ENCODE measurements around the gene HNRNPF.

The HNRNPF gene

DNA sequence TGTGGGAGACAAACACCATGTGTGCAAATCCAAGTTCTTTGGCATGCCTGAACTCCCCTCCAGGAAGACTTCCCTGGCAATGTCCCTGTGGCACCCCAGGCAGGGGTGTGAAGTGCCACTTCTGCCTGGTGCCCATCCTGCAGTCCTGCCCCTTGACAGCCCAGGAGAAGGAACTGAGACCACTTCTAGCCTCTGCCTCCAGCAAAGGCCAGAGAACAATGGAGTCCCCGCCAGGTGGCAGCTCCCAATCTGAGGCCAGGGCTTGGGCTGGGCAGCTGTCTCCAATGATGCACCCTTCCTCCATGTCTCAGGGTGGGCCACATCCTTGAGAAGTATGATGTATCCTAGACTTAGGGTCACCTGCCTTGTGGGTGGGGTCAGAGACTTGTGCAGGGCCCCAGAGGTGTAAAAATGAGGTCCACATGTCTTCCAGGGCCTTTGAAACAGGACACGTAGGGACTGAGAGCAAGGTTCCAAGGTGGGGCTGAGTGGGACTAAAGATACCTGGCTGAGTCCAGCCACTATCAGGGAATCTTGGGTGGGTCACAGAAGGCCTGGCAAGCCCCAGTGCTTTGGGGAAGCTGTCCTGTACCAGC is 32.1 kb downstream of the HNRNPF start:
- DNase-seq (ENCODE audit: low read depth), result no peak

DNA sequence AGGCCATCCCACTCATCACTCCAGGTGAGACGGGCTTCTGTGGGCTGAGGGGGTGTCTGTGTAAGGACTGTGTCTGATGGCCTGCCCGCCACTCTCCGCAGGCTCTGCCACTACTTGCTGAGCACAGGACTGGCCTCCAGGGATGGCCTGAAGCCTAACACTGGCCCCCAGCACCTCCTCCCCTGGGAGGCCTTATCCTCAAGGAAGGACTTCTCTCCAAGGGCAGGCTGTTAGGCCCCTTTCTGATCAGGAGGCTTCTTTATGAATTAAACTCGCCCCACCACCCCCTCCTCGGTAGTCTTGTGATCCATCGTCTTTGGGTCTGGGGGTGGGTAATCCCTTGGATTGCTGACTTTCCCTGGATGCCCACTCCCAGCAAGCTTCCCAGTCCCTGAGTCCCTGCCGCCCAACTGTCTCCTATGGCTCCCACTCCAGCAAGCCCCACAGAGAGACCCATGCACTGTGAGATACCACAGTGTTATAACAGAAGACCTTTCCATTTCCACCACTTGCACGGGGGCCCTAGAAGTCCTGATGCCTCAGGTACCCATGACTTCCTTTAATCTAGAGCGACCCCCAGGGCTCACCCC is 32.8 kb downstream of the HNRNPF start:
- DNase-seq (ENCODE audit: low read depth), result no peak

DNA sequence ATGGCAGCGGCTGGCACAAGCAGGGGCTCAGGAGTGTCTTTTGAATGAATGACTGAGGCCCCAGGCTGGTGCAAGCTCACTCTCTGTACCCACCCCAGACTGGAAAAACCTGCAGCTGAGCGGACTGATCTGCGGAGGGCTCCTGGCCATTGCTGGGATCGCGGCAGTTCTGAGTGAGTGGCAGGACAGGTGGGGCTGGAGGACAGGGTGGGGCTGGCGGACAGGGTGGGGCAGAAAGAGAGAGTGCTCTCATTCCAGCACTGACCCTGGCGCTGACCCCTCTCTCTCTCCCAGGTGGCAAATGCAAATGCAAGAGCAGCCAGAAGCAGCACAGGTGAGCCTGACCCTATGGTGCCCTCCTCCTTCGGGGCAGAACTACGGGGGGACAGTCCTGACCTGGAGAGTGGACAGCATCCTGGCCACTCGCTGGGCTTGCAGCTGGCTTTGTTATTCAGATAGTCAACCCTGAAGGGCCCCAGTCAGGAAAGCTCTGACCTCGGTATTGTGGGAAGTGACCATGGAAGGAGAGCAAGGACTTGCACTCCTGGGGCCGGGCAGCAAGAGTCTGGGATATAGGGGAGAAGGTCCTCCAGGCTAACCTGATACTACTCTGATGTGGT is 33.5 kb downstream of the HNRNPF start:
- no peak for DNase-seq (ENCODE audit: low read depth)

DNA sequence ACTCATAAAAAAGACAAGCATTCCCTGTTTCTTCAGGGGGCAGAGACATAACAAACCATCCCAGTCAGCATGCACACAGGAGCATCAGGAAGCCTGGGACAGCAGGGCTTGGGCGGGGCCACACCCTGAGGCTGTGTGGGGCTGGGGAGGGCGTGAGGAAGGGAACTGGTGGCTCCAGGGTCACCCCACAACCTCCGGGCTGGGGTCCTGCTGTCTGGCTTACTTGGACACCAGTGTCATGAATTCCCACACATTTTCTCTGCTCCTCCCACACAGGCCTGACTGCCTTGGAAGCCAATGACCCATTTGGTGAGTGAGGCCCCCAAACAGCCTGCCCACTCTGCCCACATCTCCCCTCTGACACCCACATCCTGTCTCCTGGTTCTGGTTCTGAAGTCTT is 34.8 kb downstream of the HNRNPF start:
- DNase-seq (ENCODE audit: low read depth), result no peak

DNA sequence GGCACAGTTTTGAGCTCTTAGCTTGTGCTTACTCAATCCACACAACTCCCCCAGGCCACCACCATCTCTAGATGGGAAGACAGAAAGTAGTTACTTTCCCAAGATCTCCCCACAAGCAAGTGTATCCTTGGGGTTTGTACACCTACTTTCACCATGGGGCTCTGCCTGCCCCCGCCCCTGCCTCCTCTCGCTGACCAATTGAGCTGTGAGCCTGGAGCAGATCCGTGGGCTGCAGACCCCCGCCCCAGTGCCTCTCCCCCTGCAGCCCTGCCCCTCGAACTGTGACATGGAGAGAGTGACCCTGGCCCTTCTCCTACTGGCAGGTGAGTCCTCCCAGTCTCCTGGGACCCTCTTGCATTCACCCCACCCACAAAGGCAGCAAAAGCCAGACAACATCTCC is 35.5 kb downstream of the HNRNPF start:
- DNase-seq (ENCODE audit: low read depth), result no peak

DNA sequence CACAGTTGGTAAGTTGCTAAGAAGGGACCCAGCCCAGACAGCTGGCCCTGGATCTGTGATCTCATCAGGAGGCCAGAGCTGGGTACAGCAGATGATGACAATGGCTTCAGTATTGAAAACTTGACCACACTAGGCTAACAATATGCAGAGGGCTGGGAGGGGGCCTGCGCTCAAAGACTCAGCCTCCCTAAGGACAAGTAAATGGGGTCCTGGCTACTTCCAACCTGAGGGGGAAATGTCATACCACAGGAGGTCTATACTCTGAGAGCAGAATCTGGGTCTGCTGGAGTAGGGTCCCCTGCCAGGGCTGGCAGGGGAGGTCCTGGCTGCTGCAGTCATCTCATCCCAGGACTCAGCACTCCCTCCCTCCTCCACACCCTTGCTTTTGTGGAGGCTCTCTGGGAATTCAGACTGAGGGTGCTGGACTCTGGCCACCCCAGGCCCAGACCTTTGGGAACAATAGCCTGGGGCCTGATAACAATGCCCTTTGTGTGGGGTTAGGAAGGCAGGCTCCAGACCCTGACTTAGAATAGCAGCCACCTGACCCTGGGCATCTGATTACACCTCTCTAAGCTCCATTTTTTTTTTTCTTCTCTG is 36.1 kb downstream of the HNRNPF start:
- no peak for DNase-seq (ENCODE audit: low read depth)

DNA sequence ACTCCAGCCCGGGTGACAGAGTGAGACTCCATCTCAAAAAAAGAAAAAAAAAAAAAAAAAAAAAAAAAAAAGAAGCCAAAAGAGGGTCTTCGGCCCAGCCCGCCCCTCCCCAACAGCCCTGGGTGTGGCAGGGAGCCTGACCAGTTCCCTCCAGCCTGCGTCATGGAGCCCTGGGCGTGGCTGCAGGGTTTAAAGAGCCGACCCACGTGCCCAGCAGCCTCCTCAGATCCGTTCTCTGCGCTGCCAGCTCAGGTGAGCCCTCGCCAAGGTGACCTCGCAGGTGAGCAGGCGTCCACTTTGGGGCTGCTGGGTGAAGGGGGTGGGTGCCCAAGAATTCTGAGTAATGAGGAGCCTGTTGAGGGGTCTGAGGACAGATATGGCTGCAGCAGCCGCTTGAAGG is 37.6 kb downstream of the HNRNPF start, which contains the start of gene FXYD4:
Gene FXYD4 (plus strand): TSS at position 219 of the 400 bp plus-strand sequence. CDS start 2,111 bp downstream, outside the sequence.
- DNase-seq (ENCODE audit: low read depth), result no peak

DNA sequence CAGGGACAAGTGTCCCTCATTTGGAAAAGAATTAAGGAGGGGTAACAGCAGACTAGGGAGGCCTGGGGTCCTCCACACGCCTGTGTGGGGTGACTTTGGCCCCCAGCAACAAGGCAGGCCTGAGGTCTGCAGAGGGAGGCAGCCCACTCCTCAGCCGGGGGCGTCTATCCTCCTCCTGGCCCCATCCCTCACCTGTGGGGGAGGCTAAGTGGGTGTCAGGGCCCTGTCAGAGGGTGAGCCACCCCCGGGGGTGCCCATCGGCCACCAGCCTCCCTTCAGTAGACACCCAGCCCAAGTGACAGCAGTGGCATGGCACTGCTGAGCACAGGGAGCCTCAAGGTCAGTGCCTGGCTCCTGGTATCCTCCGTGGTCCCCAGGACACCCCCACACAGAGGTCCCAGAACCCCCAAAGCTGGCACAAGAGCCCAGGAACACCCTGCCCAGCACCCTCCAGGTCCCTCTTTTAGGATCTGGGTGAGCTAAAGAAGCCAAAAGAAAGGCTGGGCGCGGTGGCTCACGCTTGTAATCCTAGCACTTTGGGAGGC is 38.2 kb downstream of the HNRNPF start:
- DNase-seq (ENCODE audit: low read depth), result no peak

DNA sequence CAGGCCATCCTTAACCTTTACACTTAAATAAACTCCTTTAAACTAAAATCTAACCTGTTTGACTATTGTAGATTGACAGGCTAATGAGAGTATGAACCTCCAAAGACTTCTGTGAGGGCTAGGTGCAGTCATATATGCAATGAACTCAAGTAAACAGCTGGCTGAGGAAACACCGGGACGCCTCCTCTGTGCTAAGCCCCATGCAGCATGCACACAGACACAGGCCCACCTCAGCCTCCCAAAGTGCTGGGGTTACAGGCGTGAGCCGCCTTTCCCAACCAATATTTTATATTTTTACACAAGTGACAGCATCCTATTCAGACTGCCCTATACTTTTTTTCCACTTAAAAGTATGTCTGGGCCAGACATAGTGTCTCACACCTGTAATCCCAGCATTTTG is 39.1 kb downstream of the HNRNPF start:
- DNase-seq (ENCODE audit: low read depth), result no peak

DNA sequence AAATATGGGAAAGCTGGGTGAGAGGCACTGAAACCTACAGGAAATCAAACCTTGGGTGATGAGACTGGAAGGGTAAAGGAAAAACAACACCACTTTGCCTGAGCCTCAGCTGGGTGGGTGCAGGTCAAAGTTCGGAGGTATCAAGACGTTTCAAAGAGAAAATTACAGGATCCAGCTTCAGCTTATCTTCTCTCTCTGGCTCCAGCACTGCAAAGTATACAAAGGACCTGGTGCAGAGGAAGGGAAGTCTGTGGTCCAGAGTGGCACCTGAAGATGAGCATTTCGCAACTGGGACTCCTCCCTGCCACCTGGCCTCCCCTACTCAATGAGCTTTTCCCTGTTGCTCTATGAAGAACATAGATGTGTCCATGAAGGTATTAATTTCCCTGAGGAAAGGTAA is 44.0 kb downstream of the HNRNPF start:
- DNase-seq (ENCODE audit: low read depth), result no peak

DNA sequence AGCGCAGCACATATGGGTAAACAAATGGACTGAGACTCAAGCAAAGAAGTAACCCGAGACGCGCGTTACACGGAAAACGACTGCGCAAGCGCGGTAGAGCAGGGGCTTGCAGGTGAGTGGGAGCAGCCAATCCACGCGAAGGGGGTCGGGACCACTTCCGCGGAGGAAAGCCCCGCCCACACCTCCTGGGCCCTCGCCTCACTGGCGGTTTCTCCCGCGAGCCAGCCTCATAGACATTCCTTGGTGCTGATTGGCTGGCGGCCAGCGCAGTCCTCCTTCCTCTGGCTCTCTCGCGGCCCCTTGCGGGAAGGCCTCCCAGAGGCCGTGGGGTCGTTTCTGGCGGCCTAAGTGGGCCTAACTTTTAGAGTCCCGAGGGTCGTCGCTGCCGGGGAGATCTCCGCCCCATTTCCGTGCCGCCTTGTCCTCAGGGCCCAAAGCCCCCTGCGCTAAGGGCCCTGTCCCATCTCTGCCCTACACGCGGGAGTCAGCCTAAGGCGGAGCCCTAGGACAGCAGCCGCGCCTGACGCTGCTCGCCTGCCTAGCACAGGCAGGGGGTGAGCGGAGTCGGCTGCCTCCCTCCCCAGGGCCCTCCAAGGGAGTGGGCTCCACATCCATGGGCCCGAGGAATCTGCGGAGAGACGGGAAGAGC is 46.7 kb downstream of the HNRNPF start:
- DNase-seq (ENCODE audit: low read depth), result peak; percentile 98

DNA sequence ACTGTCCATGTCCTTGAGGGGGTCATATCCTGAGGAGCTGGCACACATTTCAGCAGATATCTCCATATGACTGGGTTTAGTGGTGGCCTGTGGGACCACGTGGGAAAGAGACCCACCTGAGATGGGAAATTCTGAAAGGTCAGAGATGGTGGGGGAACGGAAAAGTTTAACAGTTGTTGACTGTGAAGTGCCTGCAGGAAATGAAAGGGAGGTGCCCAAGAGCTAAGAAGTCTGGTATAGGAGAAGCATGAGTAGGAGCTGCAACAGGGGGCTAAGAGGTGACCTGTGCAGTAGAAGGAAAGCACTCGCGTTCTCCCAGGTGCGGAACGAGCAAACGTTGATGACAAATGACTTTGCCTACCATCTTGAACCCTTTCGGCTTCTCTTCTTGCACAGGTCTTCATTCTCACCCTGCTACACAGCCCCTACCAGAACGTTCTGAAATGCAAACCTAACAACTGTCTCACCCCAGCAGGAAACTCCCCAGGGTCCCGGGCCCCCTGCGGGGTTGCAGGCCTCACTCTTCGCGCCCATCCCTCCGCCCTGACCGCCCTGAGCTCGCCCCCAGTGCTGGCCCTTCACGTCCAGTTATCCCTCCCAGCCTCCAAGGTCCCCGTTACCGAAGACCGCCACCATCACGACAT is 47.3 kb downstream of the HNRNPF start:
- DNase-seq (ENCODE audit: low read depth), result no peak

DNA sequence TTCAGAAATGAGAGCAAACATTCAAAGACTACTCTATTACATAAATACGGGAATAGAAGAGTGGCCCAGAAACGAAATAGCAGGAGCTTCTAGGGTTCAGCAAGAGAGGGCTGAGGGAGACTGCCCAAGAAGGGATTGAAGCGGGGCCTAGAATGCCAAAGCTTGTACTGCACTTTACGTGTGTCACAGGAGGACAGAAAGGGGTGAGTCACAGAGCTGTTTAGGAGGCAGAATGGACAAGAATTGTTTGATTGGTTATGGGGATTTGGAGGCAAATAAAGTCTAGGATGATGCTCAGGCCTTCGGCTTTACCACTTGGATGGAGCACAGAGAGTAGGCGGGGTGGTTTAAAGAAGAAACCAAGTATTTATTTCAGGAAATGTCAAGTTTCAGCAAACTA is 48.9 kb downstream of the HNRNPF start:
- no peak for DNase-seq (ENCODE audit: low read depth)

DNA sequence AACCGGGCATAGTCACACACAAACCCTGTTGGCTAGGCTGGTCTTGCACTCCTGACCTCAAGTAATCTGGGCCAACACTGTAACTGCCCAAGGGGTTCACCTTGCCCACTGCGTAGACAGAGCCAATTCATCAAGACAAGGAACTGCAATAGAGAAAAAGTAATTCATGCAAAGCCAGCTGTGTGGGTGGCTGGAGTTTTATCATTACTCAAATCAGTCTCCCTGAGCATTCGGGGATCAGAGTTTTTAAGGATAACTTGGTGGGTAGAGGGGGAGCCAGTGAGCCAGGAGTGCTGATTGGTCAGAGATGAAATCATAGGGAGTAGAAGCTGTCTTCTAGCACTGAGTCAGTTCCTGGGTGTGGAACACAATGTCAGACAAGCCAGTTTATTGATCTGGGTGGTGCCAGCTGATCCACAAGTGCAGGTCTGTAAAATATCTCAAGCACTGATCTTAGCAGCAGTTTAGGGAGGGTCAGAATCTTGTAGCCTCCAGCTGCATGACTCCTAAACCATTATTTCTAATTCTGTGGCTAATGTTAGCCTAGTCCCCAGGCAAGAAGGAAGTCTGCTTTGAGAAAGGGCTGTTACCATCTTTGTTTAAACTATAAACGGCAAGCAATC is 53.1 kb downstream of the HNRNPF start:
- DNase-seq (ENCODE audit: low read depth), result no peak

DNA sequence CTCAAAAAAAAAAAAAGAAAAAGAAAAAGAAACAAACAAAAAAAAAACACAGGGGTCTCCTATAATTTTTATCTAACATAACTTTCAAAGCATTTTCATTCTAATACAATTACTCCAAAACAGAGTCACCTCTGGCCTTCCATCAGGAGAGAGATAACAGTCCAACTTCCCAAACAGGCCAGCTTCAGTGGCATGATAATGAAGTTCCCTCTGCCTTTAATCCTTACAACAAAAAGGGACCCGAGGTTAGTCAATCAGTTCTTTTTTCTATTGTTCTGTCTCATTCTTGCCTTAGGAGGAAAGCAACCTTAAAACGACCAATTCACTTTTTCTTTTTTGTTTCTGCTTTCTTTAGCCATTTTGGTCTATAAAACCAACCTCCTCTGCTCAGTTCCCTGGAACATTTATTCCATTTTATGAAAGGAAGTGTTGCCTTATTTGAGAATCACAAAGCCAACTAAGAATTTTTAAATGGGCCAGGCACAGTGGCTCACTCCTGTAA is 54.1 kb downstream of the HNRNPF start:
- DNase-seq (ENCODE audit: low read depth), result no peak

DNA sequence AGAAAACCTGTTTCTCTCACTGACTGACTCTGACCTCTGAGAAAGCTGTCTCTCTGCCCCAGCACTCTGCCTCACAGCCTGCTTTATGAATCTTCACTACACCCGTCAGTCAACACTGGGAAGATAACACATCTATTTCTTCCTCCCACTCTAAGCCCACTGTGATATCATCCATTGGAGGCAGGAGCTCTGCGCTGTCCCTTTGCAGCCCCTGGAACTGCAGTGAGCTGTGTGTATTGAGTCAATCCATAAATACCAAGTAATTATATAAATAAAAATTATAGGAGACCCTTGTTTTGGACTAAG is 54.7 kb downstream of the HNRNPF start:
- DNase-seq (ENCODE audit: low read depth), result no peak

DNA sequence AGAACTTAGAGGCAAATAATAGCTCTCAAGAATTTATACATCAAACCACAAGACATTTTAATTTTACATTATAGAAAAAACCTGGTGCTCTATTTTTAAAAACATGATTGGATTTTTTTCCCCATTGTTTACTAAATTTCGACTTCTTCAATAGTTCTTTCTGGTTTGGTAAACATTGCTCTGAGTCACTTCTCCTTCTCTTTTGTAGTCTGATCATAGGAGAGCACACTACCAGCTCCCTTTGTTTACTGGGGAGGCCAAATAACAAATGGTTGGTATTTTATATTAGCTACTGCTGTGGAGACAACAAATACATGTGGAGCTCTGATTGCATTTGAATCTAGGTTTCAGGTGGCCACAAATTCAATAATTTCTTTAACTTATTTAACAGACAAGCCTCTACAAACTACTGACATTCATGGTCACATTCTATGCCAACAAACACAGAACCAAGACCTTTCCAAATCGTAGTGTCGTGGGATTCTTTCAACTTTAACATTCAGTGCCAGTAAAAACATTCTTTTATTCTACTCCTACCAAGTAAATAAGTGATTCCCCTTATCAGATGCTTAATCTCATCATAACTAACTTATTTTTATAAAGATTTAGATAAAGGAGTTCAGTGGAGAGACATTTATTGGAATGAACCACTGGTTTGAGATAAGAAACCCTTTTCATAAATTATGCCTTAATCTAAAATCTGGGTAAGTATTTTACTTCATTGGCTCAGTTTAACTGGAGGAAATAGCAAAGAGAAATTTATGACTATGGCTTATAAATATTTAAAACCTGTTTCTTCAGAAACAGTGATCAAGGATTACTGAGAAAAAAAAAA is 55.3 kb downstream of the HNRNPF start:
- no peak for DNase-seq (ENCODE audit: low read depth)

DNA sequence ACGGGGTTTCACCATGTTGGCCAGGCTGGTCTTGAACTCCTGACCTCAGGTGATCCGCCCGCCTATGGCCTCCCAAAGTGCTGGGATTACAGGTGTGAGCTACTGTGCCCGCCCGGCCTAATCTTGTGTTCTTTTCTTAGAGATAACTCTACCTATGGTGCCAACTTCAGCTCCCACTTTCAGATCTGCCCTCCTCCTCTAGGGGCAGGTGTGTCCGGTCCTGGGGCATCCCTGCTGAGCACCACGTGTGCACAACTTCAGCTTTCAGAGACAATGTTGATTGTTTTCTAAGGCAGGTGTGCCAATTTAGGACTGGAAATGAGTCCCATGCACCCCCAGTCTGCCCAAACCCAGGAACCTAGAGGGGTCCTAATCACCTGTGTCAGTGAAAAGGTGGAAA is 56.0 kb downstream of the HNRNPF start:
- no peak for DNase-seq (ENCODE audit: low read depth)

DNA sequence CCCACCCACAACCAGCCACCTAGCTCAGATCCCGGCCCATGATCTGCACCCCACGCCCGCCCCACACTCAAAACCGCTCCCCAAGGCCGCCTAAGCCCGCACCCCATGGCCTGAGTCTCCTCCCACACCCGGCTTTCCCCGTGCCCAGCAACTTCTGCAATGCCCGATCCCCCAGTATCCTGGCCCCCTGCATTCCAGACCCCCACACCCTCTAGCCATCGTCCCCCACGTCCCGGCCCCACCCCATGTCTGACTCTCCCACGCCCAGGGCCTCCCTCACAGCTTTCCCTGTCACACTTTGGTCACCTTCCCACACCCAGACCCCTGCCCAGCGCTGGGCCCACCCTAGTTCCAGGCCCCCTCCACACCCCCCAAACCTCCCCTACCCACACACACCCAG is 57.7 kb downstream of the HNRNPF start:
- DNase-seq (ENCODE audit: low read depth), result no peak

DNA sequence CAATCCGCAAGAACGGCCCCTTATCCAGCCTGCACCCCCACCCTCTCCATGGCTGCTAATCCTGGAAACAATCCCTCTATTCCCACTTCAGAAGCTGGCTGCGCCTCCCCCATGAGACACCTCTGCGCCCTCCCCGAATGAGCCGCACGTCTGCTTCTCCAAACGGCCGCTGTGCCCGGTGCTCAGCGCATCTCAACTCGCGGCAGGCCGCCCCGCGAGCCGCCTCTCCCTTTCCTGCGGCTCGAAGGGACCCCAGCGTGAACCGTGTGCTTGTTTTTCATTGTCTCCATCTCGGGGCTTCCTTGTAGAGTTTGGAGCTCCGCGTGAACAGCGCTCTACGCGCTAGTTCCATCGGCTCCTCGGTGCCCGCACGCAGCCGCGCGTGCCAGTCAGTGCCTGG is 58.3 kb downstream of the HNRNPF start:
- no peak for DNase-seq (ENCODE audit: low read depth)

DNA sequence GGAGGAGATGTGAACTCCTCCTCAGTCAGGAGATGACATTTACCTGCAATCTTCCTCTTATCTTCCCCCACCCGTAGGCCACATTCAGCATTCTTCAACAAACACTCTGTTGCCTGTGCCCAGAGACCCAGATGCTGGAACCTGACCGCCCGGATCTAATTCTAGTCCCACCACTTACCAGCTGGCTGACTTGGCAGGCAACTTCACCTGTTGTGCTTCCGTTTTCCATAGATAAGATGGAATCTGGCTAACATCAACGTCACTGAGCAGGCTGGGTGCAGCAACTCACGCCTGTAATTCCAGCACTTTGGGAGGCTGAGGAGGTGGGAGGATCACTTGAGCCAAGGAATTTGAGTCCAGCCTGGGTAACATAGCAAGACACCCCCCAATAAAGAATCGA is 58.8 kb downstream of the HNRNPF start:
- DNase-seq (ENCODE audit: low read depth), result no peak
